Measurements from ENCODE around the gene FAM120A. TPM values are rescaled to one million over a fixed set of nuclear protein-coding genes. Genes with fewer than 3 reads are reported as not detected.

Gene FAM120A
- total and polyA plus RNA-seq, 9 of the 15 experiments (the other 6 are each of a cell fraction or from before 2014, with no cell fraction given), result 8.7 to 71.0 (median 42.2) TPM

- peak; percentile 64 for TF ChIP-seq EP400 (IDR thresholded peaks at IDR 0.05)
- TF ChIP-seq POLR3G (IDR thresholded peaks at IDR 0.05; ENCODE audit: extremely low read depth, insufficient read length, insufficient replicate concordance), result no peak
- TF ChIP-seq ZBTB26 (CRISPR knock-in tag; IDR thresholded peaks at IDR 0.05), result 0 out of 2 replicates have a peak, but pooled peaks have one; percentile 38
- 0 out of 2 replicates have a peak, but pooled peaks have one; percentile 45 for TF ChIP-seq SMAD3 (CRISPR knock-in tag; conservative IDR thresholded peaks at IDR 0.05)
- peak; percentile 71; the same call in 1 of the 2 replicates for TF ChIP-seq POLR2AphosphoS2 (IDR thresholded peaks at IDR 0.05; ENCODE audit: low read length)
- TF ChIP-seq SMARCA5 (IDR thresholded peaks at IDR 0.05), result no peak
- TF ChIP-seq ZNF124 (CRISPR knock-in tag; IDR thresholded peaks at IDR 0.05), result no peak
- TF ChIP-seq GATAD2A (IDR thresholded peaks at IDR 0.05), result no peak
- no peak for TF ChIP-seq USF2 (CRISPR knock-in tag; IDR thresholded peaks at IDR 0.05)
- 0 out of 2 replicates have a peak, but pooled peaks have one; percentile 48 for TF ChIP-seq ZNF444 (CRISPR knock-in tag; IDR thresholded peaks at IDR 0.05)
- TF ChIP-seq ETS2 (tag; IDR thresholded peaks at IDR 0.05; ENCODE audit: borderline replicate concordance, poor library complexity, severe bottlenecking), result no peak
- no peak; the same call in 1 of the 2 replicates for TF ChIP-seq HDAC2 (IDR thresholded peaks at IDR 0.05)
- TF ChIP-seq SNIP1 (IDR thresholded peaks at IDR 0.05; ENCODE audit: low read depth), result no peak
- TF ChIP-seq MED1 (CRISPR knock-in tag; IDR thresholded peaks at IDR 0.05; ENCODE audit: borderline replicate concordance), result no peak
- TF ChIP-seq TSC22D4 (tag; IDR thresholded peaks at IDR 0.05), result no peak
- TF ChIP-seq TAF1 (IDR thresholded peaks at IDR 0.05; ENCODE audit: control insufficient read depth, extremely low read depth, insufficient read depth, low read length, severe bottlenecking), result peak; percentile 54
- TF ChIP-seq SIN3B (IDR thresholded peaks at IDR 0.05; ENCODE audit: low read depth), result no peak
- TF ChIP-seq THRA (IDR thresholded peaks at IDR 0.05), result no peak
- TF ChIP-seq ASH1L (IDR thresholded peaks at IDR 0.05; ENCODE audit: borderline replicate concordance, low read depth, partially characterized antibody), result peak; percentile 71
- peak; percentile 83 for TF ChIP-seq VEZF1 (CRISPR knock-in tag; IDR thresholded peaks at IDR 0.05)
- no peak for TF ChIP-seq ZNF696 (CRISPR knock-in tag; conservative IDR thresholded peaks at IDR 0.05)
- no peak for TF ChIP-seq HLTF (IDR thresholded peaks at IDR 0.05)
- TF ChIP-seq HMBOX1 (IDR thresholded peaks at IDR 0.05), result peak; percentile 87
These were observed 1.8 kb downstream of the FAM120A start, which contains the start of gene FAM120AOS (continued) for GRCh38 chr9:93453047-93453914.
